Suprapubic skin (tissue), 4 donors: ENCODE results near the gene TMEM156. TPM values are rescaled to one million over a fixed set of nuclear protein-coding genes. Genes with fewer than 3 reads are reported as not detected.

Experiments used
- DNase-seq, 2 donors: peaks; one replicate each; pipeline ENCODE4 v3.0.0-alpha.2; 2019; ENCODE audit warnings: low spot score in 2 of 2
- H3K27ac ChIP-seq: fragments of 200-600 bp; sonication (generic); one replicate; pipeline ENCODE4 v1.5.1; 2019
- H3K27me3 ChIP-seq: fragments of 200-600 bp; sonication (generic); one replicate; pipeline ENCODE4 v1.5.1; 2019
- H3K36me3 ChIP-seq: fragments of 200-600 bp; sonication (generic); one replicate; pipeline ENCODE4 v1.5.1; 2019
- H3K4me1 ChIP-seq: fragments of 200-600 bp; sonication (generic); one replicate; pipeline ENCODE4 v1.5.1; 2019
- H3K4me3 ChIP-seq: fragments of 200-600 bp; sonication (generic); one replicate; pipeline ENCODE4 v1.5.1; 2019; ENCODE audit warnings: mild to moderate bottlenecking
- H3K9me3 ChIP-seq: fragments of 200-600 bp; sonication (generic); one replicate; pipeline ENCODE4 v1.5.1; 2019
- CTCF ChIP-seq, 2 donors: fragments of 200-600 bp in 1 of 2; fragments of 450-650 bp in 1 of 2; sonication (generic) in 1 of 2; IDR thresholded peaks; one replicate each; pipeline ENCODE4 v1.5.1; 2016 to 2019; ENCODE audit warnings: antibody characterized with exemption in 2 of 2, mild to moderate bottlenecking in 1 of 2, moderate library complexity in 1 of 2
- EP300 ChIP-seq: sonication (generic); formaldehyde crosslinking; IDR thresholded peaks from one replicate; pipeline ENCODE4 v1.6.1; 2017; ENCODE audit warnings: antibody characterized with exemption
- POLR2A ChIP-seq, 2 donors: fragments of 450-650 bp; IDR thresholded peaks; one replicate each; pipeline ENCODE4 v1.6.1; 2017; ENCODE audit warnings: antibody characterized with exemption in 2 of 2, mild to moderate bottlenecking in 2 of 2, moderate library complexity in 2 of 2
- POLR2AphosphoS5 ChIP-seq, 3 donors: sonication (generic); formaldehyde crosslinking; IDR thresholded peaks; one replicate each; pipeline ENCODE4 v1.6.1; 2017; ENCODE audit warnings: antibody characterized with exemption in 3 of 3
- WGBS: methylation state at CpG from one replicate; pipeline ENCODE4 v1.1.5; 2018; 5-methylcytosine and 5-hydroxymethylcytosine counted together
- total RNA-seq, 4 donors: library from RNA; depleted of rRNA; stranded (reverse); fragments of >200 nt; gene quantifications; one replicate each; pipeline ENCODE4 v1.1.0, GENCODE V29; 2016

Gene TMEM156
- total RNA-seq, 4 donors from 2014 or later = not detected

DNA sequence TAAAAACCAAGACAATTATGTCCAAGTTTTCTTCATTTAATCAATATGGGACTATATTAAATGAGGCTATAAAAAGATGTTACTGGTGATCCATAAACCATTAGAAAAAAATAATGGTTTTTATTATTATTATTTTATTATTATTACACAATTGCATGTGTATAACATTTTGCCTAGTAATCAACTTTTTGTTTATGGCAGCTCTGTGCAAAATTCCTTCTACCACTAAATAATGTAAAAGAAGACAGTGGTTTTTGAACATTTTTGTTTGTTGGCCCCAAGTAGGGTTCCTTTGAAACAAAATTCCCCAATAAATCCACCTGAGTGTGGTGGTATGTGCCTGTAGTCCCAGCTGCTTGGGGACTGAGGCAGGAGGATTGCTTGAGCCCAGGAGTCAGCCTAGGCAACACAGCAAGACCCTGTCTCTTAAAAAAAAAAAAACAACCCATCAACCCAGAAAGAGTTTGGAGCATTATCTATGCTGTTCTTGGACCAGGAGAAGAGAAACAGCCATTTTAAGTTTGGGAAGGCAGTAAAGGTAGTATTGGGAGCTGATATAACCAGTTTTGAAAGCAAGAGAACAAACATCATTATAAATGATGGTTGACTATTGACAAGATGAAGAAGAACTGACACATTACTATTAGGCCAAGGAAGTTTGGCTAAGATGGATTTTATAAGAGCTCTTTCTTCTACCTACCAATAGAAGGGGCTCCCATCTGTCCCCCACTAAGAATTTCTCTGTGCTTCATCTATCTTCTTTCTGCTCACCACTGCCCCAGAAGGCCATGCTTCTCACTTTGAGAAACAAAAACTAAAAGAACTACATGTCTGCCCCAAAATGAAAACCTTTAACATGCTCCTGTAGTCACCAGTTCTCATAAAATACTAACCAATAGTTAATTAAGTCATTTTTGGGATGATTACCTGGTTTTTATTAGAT lies 2.2 kb downstream of the TMEM156 start:
- Histone ChIP-seq H3K27ac (no peak overlapping the region), H3K27me3 (no peaks in the 10 kb centered on the region), H3K4me1 (no peaks in the 10 kb centered on the region), H3K36me3 (no peaks in the 10 kb centered on the region), H3K4me3 (no peak overlapping the region), H3K9me3 (no peaks in the 10 kb centered on the region)
- DNase-seq = no peak
- no peak for TF ChIP-seq POLR2AphosphoS5 (IDR thresholded peaks at IDR 0.05)
- TF ChIP-seq EP300 = no peak
- TF ChIP-seq CTCF (IDR thresholded peaks at IDR 0.05) = no peak
- no peak for TF ChIP-seq POLR2A (IDR thresholded peaks at IDR 0.05)

- Histone ChIP-seq H3K9me3 (no peaks in the 10 kb centered on the region), H3K4me3 (no peak overlapping the region), H3K27ac (no peak overlapping the region), H3K27me3 (no peaks in the 10 kb centered on the region), H3K4me1 (no peaks in the 10 kb centered on the region), H3K36me3 (no peaks in the 10 kb centered on the region)
- TF ChIP-seq CTCF (IDR thresholded peaks at IDR 0.05) = no peak
- no peak for TF ChIP-seq POLR2A (IDR thresholded peaks at IDR 0.05)
- TF ChIP-seq EP300 = no peak
- TF ChIP-seq POLR2AphosphoS5 (IDR thresholded peaks at IDR 0.05) = no peak
- DNase-seq = no peak
These were observed 6.1 kb downstream of the TMEM156 start for GRCh38 chr4:39026096-39026495.

DNA sequence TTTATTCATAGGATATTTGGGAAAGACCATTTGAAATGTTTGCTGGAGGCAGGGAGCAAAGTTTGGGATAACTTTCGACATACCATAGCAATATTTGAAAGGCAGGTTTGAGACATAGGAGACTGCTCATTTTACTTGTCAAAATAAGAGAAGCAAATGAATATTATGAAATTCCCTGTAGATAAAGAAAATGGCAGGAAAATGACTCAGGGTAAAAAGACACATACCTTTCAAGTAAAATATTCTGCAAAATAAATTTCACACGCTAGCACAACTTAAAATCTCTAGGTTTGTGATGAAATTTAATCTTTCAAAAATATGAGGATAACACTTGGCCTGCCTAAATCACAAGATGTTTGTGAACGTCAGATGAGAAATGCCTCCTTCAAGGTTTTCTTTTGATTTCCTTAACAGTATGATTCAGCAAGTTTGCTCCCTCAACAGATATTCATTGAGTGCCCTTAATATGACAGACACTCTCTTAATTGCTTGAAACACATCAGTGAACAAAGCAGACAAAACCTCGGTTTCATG lies 6.6 kb downstream of the TMEM156 start:
- no peak for TF ChIP-seq POLR2AphosphoS5 (IDR thresholded peaks at IDR 0.05)
- no peak for TF ChIP-seq CTCF (IDR thresholded peaks at IDR 0.05)
- no peak for TF ChIP-seq POLR2A (IDR thresholded peaks at IDR 0.05)
- no peak for TF ChIP-seq EP300
- DNase-seq = no peak
- Histone ChIP-seq H3K9me3 (no peaks in the 10 kb centered on the region), H3K4me1 (no peaks in the 10 kb centered on the region), H3K27me3 (no peaks in the 10 kb centered on the region), H3K4me3 (no peak overlapping the region), H3K36me3 (no peaks in the 10 kb centered on the region), H3K27ac (no peak overlapping the region)
- 68% methylated on average over 4 of the region's 4 CpGs for WGBS

- Histone ChIP-seq H3K4me3 (no peak overlapping the region), H3K4me1 (no peaks in the 10 kb centered on the region), H3K27ac (no peak overlapping the region), H3K9me3 (no peaks in the 10 kb centered on the region), H3K36me3 (no peaks in the 10 kb centered on the region), H3K27me3 (no peaks in the 10 kb centered on the region)
- no peak for DNase-seq
- WGBS = 94% methylated on average over 3 of the region's 3 CpGs
- TF ChIP-seq CTCF (IDR thresholded peaks at IDR 0.05) = no peak
- no peak for TF ChIP-seq POLR2AphosphoS5 (IDR thresholded peaks at IDR 0.05)
- TF ChIP-seq POLR2A (IDR thresholded peaks at IDR 0.05) = no peak
- TF ChIP-seq EP300 = no peak
These were observed 7.8 kb downstream of the TMEM156 start for GRCh38 chr4:39024311-39024865.

DNA sequence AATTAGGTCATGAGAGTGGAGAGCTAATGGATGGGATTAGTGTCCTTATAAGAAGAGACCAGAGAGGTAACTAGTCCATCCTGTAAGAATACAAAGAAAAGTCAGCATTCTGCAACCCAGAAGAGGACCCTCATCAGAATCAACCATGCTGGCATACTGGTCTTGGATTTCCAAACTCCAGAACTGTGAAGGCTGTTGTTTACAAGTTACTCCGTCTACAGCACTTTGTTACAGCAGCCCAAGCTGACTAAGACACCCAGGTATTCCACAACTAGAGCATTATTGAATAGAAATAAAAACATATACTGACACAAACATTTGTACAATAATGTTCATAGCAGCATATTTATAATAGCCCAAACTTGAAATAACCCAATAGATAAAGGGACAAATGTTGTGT lies 9.2 kb downstream of the TMEM156 start:
- no peak for TF ChIP-seq POLR2A (IDR thresholded peaks at IDR 0.05)
- TF ChIP-seq CTCF (IDR thresholded peaks at IDR 0.05) = no peak
- Histone ChIP-seq H3K27ac (no peak overlapping the region), H3K4me1 (no peaks in the 10 kb centered on the region), H3K27me3 (no peaks in the 10 kb centered on the region), H3K36me3 (no peaks in the 10 kb centered on the region), H3K4me3 (no peak overlapping the region), H3K9me3 (no peaks in the 10 kb centered on the region)
- 95% methylated on average over 1 of the region's 1 CpG for WGBS
- DNase-seq = no peak
